ENCODE data around the gene CD83.

The CD83 gene

GRCh38 chr6:14172562-14172961 lies 55.0 kb downstream of the CD83 start:
- in situ Hi-C loops (cut with HindIII; ENCODE audit: low pct_ligation_motif_present, low pct_unique_long_range_greater_than_20kb, low sequenced_read_pairs): no loop called here
- no peak for DNase-seq

GRCh38 chr6:14174226-14174625 lies 56.7 kb downstream of the CD83 start:
- no peak for DNase-seq
- in situ Hi-C loops (cut with HindIII; ENCODE audit: low pct_ligation_motif_present, low pct_unique_long_range_greater_than_20kb, low sequenced_read_pairs): no loop called here

GRCh38 chr6:14174996-14175395 lies 57.4 kb downstream of the CD83 start:
- in situ Hi-C loops (cut with HindIII; ENCODE audit: low pct_ligation_motif_present, low pct_unique_long_range_greater_than_20kb, low sequenced_read_pairs): no loop called here
- no peak for DNase-seq

DNA sequence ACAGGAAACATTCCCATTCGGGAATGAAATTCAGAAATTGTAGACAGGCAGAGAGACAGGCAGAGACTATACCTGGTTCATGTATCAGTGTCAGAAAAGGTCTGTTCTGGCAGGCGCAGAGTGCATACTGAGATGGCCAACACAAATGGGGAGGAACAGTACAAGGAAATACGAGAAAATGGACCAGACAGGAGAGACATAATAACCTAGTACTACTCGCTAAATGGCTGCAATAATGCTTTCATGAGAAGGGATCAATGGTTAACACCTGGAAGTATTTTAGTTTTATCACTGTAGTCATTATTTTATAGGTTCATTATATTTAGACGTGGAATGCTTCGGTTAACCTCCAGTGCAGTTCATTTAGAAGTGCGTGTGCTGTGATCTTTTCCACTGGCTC lies 58.9 kb downstream of the CD83 start:
- no peak for DNase-seq
- in situ Hi-C loops (cut with HindIII; ENCODE audit: low pct_ligation_motif_present, low pct_unique_long_range_greater_than_20kb, low sequenced_read_pairs): no loop called here

DNA sequence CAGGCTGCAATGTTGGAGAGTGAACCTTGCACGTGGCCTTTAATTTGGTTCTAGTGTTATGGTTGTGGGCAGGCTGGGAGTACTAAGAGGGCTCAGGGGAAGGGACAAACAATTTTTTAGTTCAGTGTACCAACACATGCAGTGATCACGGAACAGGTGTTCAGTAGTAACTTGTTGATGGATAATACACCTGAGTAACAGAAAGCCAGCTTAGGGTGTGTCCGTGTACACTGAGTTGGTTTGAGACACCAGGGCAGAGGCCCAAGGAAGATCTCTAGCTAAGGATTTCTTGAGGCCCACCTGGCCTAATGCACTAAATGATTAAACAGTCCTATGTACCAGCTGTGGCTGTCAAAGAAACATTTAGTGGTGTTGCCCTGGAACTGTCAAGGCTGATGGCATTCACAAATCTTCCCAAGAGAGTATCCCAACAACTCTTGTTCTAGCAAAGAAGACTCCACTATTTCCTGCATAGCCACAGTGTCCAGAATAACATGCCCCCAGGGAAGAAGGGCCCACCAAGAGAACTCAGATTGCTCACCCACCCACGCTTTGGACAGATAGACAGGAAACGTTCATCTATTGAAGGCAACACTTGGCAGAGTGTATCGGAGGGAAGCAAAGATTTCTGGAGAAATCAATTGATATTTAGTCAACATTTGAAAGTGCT lies 60.0 kb downstream of the CD83 start:
- DNase-seq: no peak
- in situ Hi-C loops (cut with HindIII; ENCODE audit: low pct_ligation_motif_present, low pct_unique_long_range_greater_than_20kb, low sequenced_read_pairs): no loop called here

- DNase-seq: no peak
- in situ Hi-C loops (cut with HindIII; ENCODE audit: low pct_ligation_motif_present, low pct_unique_long_range_greater_than_20kb, low sequenced_read_pairs): no loop called here
Observed at GRCh38 chr6:14178083-14178445, 60.5 kb downstream of the CD83 start.

- in situ Hi-C loops (cut with HindIII; ENCODE audit: low pct_ligation_motif_present, low pct_unique_long_range_greater_than_20kb, low sequenced_read_pairs): no loop called here
- DNase-seq: no peak
Observed at GRCh38 chr6:14180609-14181008, 63.0 kb downstream of the CD83 start.

DNA sequence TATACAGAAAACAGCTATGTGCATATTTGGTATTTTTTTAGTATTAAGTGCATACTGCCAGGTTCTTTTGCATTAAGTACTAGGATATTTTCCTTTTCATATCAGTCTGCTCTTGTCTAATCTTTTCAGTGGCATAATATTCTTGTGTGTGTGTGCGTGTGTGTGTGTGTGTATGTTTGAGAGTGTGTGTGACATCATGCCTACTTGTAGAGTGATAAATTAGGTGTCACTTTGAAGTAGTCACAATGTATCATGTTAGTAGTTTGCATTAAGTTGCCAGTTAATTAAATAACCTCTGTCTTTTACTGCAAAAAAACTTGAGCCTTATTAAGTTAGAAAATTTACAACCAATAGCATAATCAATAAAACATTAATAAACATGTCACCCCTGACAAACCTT lies 65.3 kb downstream of the CD83 start:
- DNase-seq: no peak
- in situ Hi-C loops (cut with HindIII; ENCODE audit: low pct_ligation_motif_present, low pct_unique_long_range_greater_than_20kb, low sequenced_read_pairs): no loop called here

All from ACHN (cell line).